HCT116 (cell line): ENCODE results near the gene FAM131B. TPM values are rescaled to one million over a fixed set of nuclear protein-coding genes. Genes with fewer than 3 reads are reported as not detected.

ENCODE experiments used
- ATAC-seq: fragments of 200-7000 bp; cut with Tn5 transposase; 2 replicates; pipeline ENCODE4 v1.9.1; 2020; ENCODE audit warnings: mild to moderate bottlenecking, moderate library complexity
- BruUV-seq: library from RNA; stranded (reverse); fragments of 400-500 nt; replicated peaks from 2 replicates; lab custom pipeline; 2021; lab: Mats Ljungman, UMichigan
- CTCF ChIA-PET: fragments of 300-600 bp; sonication (Branson Sonifier 250); formaldehyde crosslinking; loops from one replicate; lab custom pipeline; 2021; ENCODE audit warnings: antibody characterized with exemption; lab: Charles Lee
- POLR2A ChIA-PET: fragments of 300-600, 350-600 bp; sonication (Branson Sonifier 250); formaldehyde crosslinking; loops from one replicate; lab custom pipeline; 2021; ENCODE audit warnings: antibody characterized with exemption; lab: Charles Lee
- RAD21 ChIA-PET, 2 experiments: fragments of 300-600 bp; sonication (Branson Sonifier 250); formaldehyde crosslinking; loops; one replicate each; lab custom pipeline; 2023; ENCODE audit warnings: low total read pairs in 2 of 2; ENCODE audit not compliant: uncharacterized antibody in 2 of 2, unreplicated experiment in 2 of 2, low non-redundant PET in 1 of 2; lab: Charles Lee
- DNase-seq: peaks from one replicate; pipeline ENCODE4 v3.0.0-alpha.2; 2010; ENCODE audit warnings: low read depth, low spot score
- H2AFZ ChIP-seq: fragments of 200-600 bp; shearing (Covaris generic), sonication (generic); 2 replicates; pipeline ENCODE4 v1.6.1; 2017; ENCODE audit warnings: low read depth, mixed run types, mixed read lengths, antibody characterized with exemption, low read length; ENCODE audit not compliant: poor library complexity, severe bottlenecking
- H3K27ac ChIP-seq: 2 replicates; pipeline ENCODE4 v1.5.1; 2012; ENCODE audit warnings: low read depth, low read length
- H3K27me3 ChIP-seq: fragments of 200-600 bp; sonication (generic); 2 replicates; pipeline ENCODE4 v1.6.1; 2016; ENCODE audit warnings: mixed run types, low read length, mixed read lengths; ENCODE audit not compliant: insufficient read depth
- H3K36me3 ChIP-seq, 2 experiments: fragments of 200-500 bp in 1 of 2; fragments of 200-600 bp in 1 of 2; sonication (Bioruptor generic) in 1 of 2; sonication (generic) in 1 of 2; 2 replicates each; pipeline versions ENCODE4 v1.5.1 to v1.6.1; 2014 to 2016; ENCODE audit warnings: low read length in 2 of 2, inconsistent platforms in 1 of 2, mixed read lengths in 1 of 2, mixed run types in 1 of 2; ENCODE audit not compliant: insufficient read depth in 2 of 2, control insufficient read depth in 1 of 2
- H3K4me1 ChIP-seq, 2 experiments: fragments of 200-600 bp in 1 of 2; sonication (generic) in 1 of 2; 2 replicates each; pipeline versions ENCODE4 v1.5.1 to v1.6.1; 2012 to 2017; ENCODE audit warnings: low read length in 2 of 2, inconsistent platforms in 1 of 2, mild to moderate bottlenecking in 1 of 2, mixed read lengths in 1 of 2, mixed run types in 1 of 2, moderate library complexity in 1 of 2; ENCODE audit not compliant: insufficient read depth in 2 of 2, control insufficient read depth in 1 of 2
- H3K4me2 ChIP-seq: fragments of 200-600 bp; sonication (generic); 2 replicates; pipeline ENCODE4 v1.6.1; 2017; ENCODE audit warnings: mixed run types, low read length, mixed read lengths
- H3K4me3 ChIP-seq, 2 experiments: fragments of 200-600 bp in 1 of 2; sonication (generic) in 1 of 2; replicated peaks in 1 of 2; 2 replicates each; pipeline ENCODE4 v1.5.1; 2011 to 2016; ENCODE audit warnings: low read length in 2 of 2, control low read depth in 1 of 2, low read depth in 1 of 2, mild to moderate bottlenecking in 1 of 2, mixed read lengths in 1 of 2, mixed run types in 1 of 2
- H3K79me2 ChIP-seq: fragments of 200-600 bp; sonication (generic); 2 replicates; pipeline ENCODE4 v1.6.1; 2017; ENCODE audit warnings: mild to moderate bottlenecking, mixed run types, low read length, moderate library complexity, mixed read lengths; ENCODE audit not compliant: insufficient read depth
- H3K9ac ChIP-seq: fragments of 200-600 bp; sonication (generic); 2 replicates; pipeline ENCODE4 v1.6.1; 2016; ENCODE audit warnings: low read length, mixed read lengths
- H3K9me2 ChIP-seq: fragments of 200-600 bp; sonication (generic), shearing (Covaris generic); 2 replicates; pipeline ENCODE4 v1.6.1; 2017; ENCODE audit warnings: mixed run types, mild to moderate bottlenecking, moderate library complexity; ENCODE audit not compliant: insufficient read depth
- H3K9me3 ChIP-seq, 2 experiments: fragments of 200-500 bp in 1 of 2; fragments of 200-600 bp in 1 of 2; sonication (Bioruptor generic) in 1 of 2; sonication (generic) in 1 of 2; 2 replicates each; pipeline ENCODE4 v1.6.1; 2014 to 2017; ENCODE audit warnings: low read length in 2 of 2, mixed read lengths in 2 of 2, inconsistent platforms in 1 of 2, low read depth in 1 of 2, mild to moderate bottlenecking in 1 of 2, mixed run types in 1 of 2, moderate library complexity in 1 of 2; ENCODE audit not compliant: control insufficient read depth in 1 of 2, insufficient read depth in 1 of 2
- H4K20me1 ChIP-seq: fragments of 200-600 bp; sonication (generic), shearing (Covaris generic); 2 replicates; pipeline ENCODE4 v1.6.1; 2017; ENCODE audit warnings: mixed run types, mild to moderate bottlenecking, moderate library complexity; ENCODE audit not compliant: insufficient read depth
- ATF3 ChIP-seq: IDR thresholded peaks from 2 replicates; pipeline ENCODE4 v1.6.1; 2012
- CBX3 ChIP-seq: IDR thresholded peaks from 2 replicates; pipeline ENCODE4 v1.6.1; 2012; ENCODE audit warnings: low read depth
- CEBPB ChIP-seq: IDR thresholded peaks from 2 replicates; pipeline ENCODE4 v1.6.1; 2012; ENCODE audit warnings: low read depth
- CTCF ChIP-seq, 3 experiments: fragments of 200-600 bp in 1 of 3; sonication (generic) in 1 of 3; IDR thresholded peaks in 2 of 3; conservative IDR thresholded peaks in 1 of 3; 2 replicates each; pipeline ENCODE4 v1.5.1; 2012 to 2017; ENCODE audit warnings: low read depth in 2 of 3, low read length in 2 of 3, antibody characterized with exemption in 1 of 3, borderline replicate concordance in 1 of 3, control low read depth in 1 of 3, mild to moderate bottlenecking in 1 of 3, mixed read lengths in 1 of 3, mixed run types in 1 of 3, moderate library complexity in 1 of 3; ENCODE audit not compliant: insufficient read depth in 1 of 3
- EZH2 ChIP-seq: fragments of 200-600 bp; sonication (generic); IDR thresholded peaks from 2 replicates; pipeline ENCODE4 v1.6.1; 2017; ENCODE audit warnings: antibody characterized with exemption, mixed run types
- EZH2phosphoT487 ChIP-seq: fragments of 200-600 bp; IDR thresholded peaks from 2 replicates; pipeline ENCODE4 v1.6.1; 2018; ENCODE audit warnings: antibody characterized with exemption, borderline replicate concordance
- JUND ChIP-seq: IDR thresholded peaks from 2 replicates; pipeline ENCODE4 v1.6.1; 2012
- POLR2A ChIP-seq: IDR thresholded peaks from 2 replicates; pipeline ENCODE4 v1.7.0; 2011; ENCODE audit warnings: borderline replicate concordance; ENCODE audit not compliant: insufficient read depth, insufficient read length; ENCODE audit errors: extremely low read depth
- POLR2AphosphoS5 ChIP-seq: IDR thresholded peaks from 2 replicates; pipeline ENCODE4 v1.6.1; 2011; ENCODE audit warnings: mild to moderate bottlenecking, low read depth, low read length, moderate library complexity
- SIN3A ChIP-seq: IDR thresholded peaks from 2 replicates; pipeline ENCODE4 v1.6.1; 2012; ENCODE audit warnings: low read depth
- SRF ChIP-seq: IDR thresholded peaks from 2 replicates; pipeline ENCODE4 v1.6.1; 2012; ENCODE audit warnings: low read depth
- TCF7L2 ChIP-seq: IDR thresholded peaks from 2 replicates; pipeline ENCODE4 v1.7.0; 2011; ENCODE audit warnings: borderline replicate concordance, inconsistent platforms; ENCODE audit not compliant: insufficient read depth, insufficient read length; ENCODE audit errors: extremely low read depth
- intact Hi-C: fragments of 100-400 bp; cut with micrococcal nuclease; formaldehyde crosslinking; loops from 2 replicates; pipeline ENCODE4 v1.10.0; 2022
- total RNA-seq: library from RNA; stranded (reverse); gene quantifications from one replicate; pipeline ENCODE4 v1.2.1, GENCODE V29; 2021; ENCODE audit not compliant: unreplicated experiment

FAM131B gene
- total RNA-seq, 1 experiment from 2014 or later = 0.20 TPM

- H3K36me3 ChIP-seq = no peaks in the 10 kb centered on the region
- POLR2A ChIA-PET = no interaction called here
- no peaks in the 10 kb centered on the region for H3K27me3 ChIP-seq
- H3K4me1 ChIP-seq = no peaks in the 10 kb centered on the region
- no peak for TF ChIP-seq JUND
- TF ChIP-seq POLR2A = no peak
- TF ChIP-seq SIN3A = no peak
- no peak for TF ChIP-seq POLR2AphosphoS5
- TF ChIP-seq TCF7L2 = no peak
- TF ChIP-seq EZH2 = no peak
- no peak for TF ChIP-seq ATF3
- no peak for TF ChIP-seq SRF
- no peak for TF ChIP-seq CEBPB
- no peak for TF ChIP-seq CBX3
- no peak for TF ChIP-seq CTCF (IDR thresholded peaks at IDR 0.05 in 2 of 3, conservative IDR thresholded peaks at IDR 0.05 in 1 of 3; ENCODE audit: borderline replicate concordance in 1 of 3, insufficient read depth in 1 of 3, low read depth in 2 of 3, low read length in 2 of 3)
- TF ChIP-seq EZH2phosphoT487 = no peak
- H3K27ac ChIP-seq = no peak overlapping the region
- H3K4me2 ChIP-seq = no peak overlapping the region
- intact Hi-C loops = no loop called here
- no peaks in the 10 kb centered on the region for H3K9me3 ChIP-seq
- RAD21 ChIA-PET = no interaction called here
- ATAC-seq = no peak
- no peaks in the 10 kb centered on the region for H3K9me2 ChIP-seq
- no peaks in the 10 kb centered on the region for H4K20me1 ChIP-seq
- no peak overlapping the region for H3K4me3 ChIP-seq
- no peak overlapping the region for H2AFZ ChIP-seq
- CTCF ChIA-PET = no interaction called here
- DNase-seq = no peak
- BruUV-seq = no TSS peak
- H3K9ac ChIP-seq = no peak overlapping the region
- H3K79me2 ChIP-seq = no peaks in the 10 kb centered on the region
These were observed 43.9 kb downstream of the FAM131B start for GRCh38 chr7:143318661-143319060.
